Neural crest cell (in vitro differentiated cells): ENCODE results near the gene ADORA2B. TPM values are rescaled to one million over a fixed set of nuclear protein-coding genes. Genes with fewer than 3 reads are reported as not detected.

Experiments used
- DNase-seq: peaks from one replicate; pipeline ENCODE4 v3.0.0; 2021; ENCODE audit warnings: low read depth, mixed read lengths, low spot score
- H3K27ac Mint-ChIP-seq: one replicate; pipeline ENCODE4 v1.8.0; 2021; ENCODE audit warnings: mild to moderate bottlenecking, mixed read lengths; ENCODE audit not compliant: unreplicated experiment
- H3K27me3 Mint-ChIP-seq: 2 replicates; pipeline ENCODE4 v1.8.0; 2021; ENCODE audit warnings: low read depth, mild to moderate bottlenecking, mixed read lengths
- H3K36me3 Mint-ChIP-seq: 2 replicates; pipeline ENCODE4 v1.8.0; 2021; ENCODE audit warnings: low read depth, mild to moderate bottlenecking, mixed read lengths
- H3K4me1 Mint-ChIP-seq: 2 replicates; pipeline ENCODE4 v1.8.0; 2021; ENCODE audit warnings: mixed read lengths
- H3K4me3 Mint-ChIP-seq: one replicate; pipeline ENCODE4 v1.8.0; 2021; ENCODE audit warnings: mild to moderate bottlenecking, mixed read lengths
- H3K9me3 Mint-ChIP-seq: 2 replicates; pipeline ENCODE4 v1.8.0; 2021; ENCODE audit warnings: mixed read lengths
- CTCF ChIP-seq: fragments of 200-600 bp; sonication (generic); conservative IDR thresholded peaks from 2 replicates; pipeline ENCODE4 v1.5.0; 2021; ENCODE audit warnings: antibody characterized with exemption, mild to moderate bottlenecking
- total RNA-seq: library from RNA; stranded (reverse); gene quantifications from 2 replicates; pipeline ENCODE4 v1.2.1, GENCODE V29; 2021

The ADORA2B gene
- total RNA-seq, 1 donor from 2014 or later: 0.98 TPM

DNA sequence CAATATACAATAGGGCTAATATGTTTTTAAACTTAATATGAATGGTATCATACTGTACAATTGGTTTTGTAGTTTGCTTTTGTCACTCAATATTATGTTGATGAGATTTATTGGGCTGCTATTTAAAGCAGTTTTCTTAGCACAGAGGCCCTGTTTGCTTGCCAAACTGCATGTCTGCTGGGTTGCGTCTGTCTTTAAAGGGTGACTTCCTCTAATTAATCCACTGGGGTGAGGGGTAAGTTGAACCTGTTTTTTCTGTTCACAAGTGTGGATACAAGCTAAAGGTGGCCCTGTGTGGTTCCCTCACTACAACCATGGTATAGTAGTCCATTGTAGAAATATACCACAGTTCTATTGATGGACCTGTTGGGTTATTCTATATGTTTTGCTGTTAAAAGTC lies 74.4 kb downstream of the ADORA2B start:
- peaks cover 21% of the 10 kb centered on the region for H3K36me3 Mint-ChIP-seq

GRCh38 chr17:16023881-16024280 lies 79.0 kb downstream of the ADORA2B start:
- Mint-ChIP-seq H3K27ac (no peak overlapping the region), H3K4me3 (no peak overlapping the region), H3K36me3 (peaks cover 29% of the 10 kb centered on the region), H3K27me3 (no peaks in the 10 kb centered on the region), H3K9me3 (no peaks in the 10 kb centered on the region), H3K4me1 (no peaks in the 10 kb centered on the region)
- no peak for DNase-seq
- no peak for TF ChIP-seq CTCF

More for the DNA sequence above, 74.4 kb downstream of the ADORA2B start:
- no peaks in the 10 kb centered on the region for H3K9me3 Mint-ChIP-seq
- no peak overlapping the region for H3K27ac Mint-ChIP-seq
- H3K27me3 Mint-ChIP-seq: no peaks in the 10 kb centered on the region
- no peak for TF ChIP-seq CTCF
- no peak for DNase-seq
- no peaks in the 10 kb centered on the region for H3K4me1 Mint-ChIP-seq
- no peak overlapping the region for H3K4me3 Mint-ChIP-seq

- H3K27ac Mint-ChIP-seq: no peak overlapping the region
- no peak overlapping the region for H3K4me3 Mint-ChIP-seq
- no peak for TF ChIP-seq CTCF
- H3K36me3 Mint-ChIP-seq: peaks cover 26% of the 10 kb centered on the region
- no peak for DNase-seq
- no peaks in the 10 kb centered on the region for H3K9me3 Mint-ChIP-seq
- no peaks in the 10 kb centered on the region for H3K27me3 Mint-ChIP-seq
- no peaks in the 10 kb centered on the region for H3K4me1 Mint-ChIP-seq
Observed at GRCh38 chr17:16025202-16025601, 80.3 kb downstream of the ADORA2B start.

Other genes with a start within 250 kb of the ADORA2B start
- 128 and 130 TPM in 2 replicates for gene ZNF286A, start 245.4 kb upstream of the ADORA2B start, total RNA-seq
- 1.9 and 3.0 TPM in 2 replicates for gene TBC1D26, start 212.8 kb upstream of the ADORA2B start, total RNA-seq
- gene ZSWIM7, start 54.6 kb downstream of the ADORA2B start, total RNA-seq: 39.0 and 41.9 TPM in 2 replicates
- gene TTC19, start 54.7 kb downstream of the ADORA2B start, total RNA-seq: 40.3 TPM in 2 replicates